HepG2 (cell line): Measurements from ENCODE around the gene CYBB. TPM values are rescaled to one million over a fixed set of nuclear protein-coding genes. Genes with fewer than 3 reads are reported as not detected.

Experiments used
- ATAC-seq: fragments of 200-7000 bp; cut with Tn5 transposase; 3 replicates; pipeline ENCODE4 v1.9.1; 2020; ENCODE audit warnings: mild to moderate bottlenecking, moderate library complexity
- BruUV-seq: library from RNA; stranded (reverse); fragments of 400-500 nt; replicated peaks from 2 replicates; lab custom pipeline; 2021; lab: Mats Ljungman, UMichigan
- CTCF ChIA-PET: fragments of 300-600 bp; formaldehyde crosslinking; extraction: SDS; loops from one replicate; lab custom pipeline; 2021; ENCODE audit warnings: low total read pairs, inconsistent platforms, low intra/inter-chr PET ratio; lab: Yijun Ruan, JAX
- POLR2A ChIA-PET: fragments of 350-600 bp; sonication (Branson Sonifier 250); formaldehyde crosslinking; loops from one replicate; lab custom pipeline; 2020; ENCODE audit warnings: antibody characterized with exemption, inconsistent platforms; lab: Yijun Ruan, JAX
- DNase-seq: peaks from one replicate; pipeline ENCODE4 v3.0.0-alpha.2; 2015; ENCODE audit warnings: low spot score
- FAIRE-seq: peaks from 3 replicates; lab custom pipeline; 2011; peaks lifted over from hg19 to GRCh38; lab: Jason Lieb, UNC
- H2AFZ ChIP-seq: one replicate; pipeline ENCODE4 v1.6.1; 2011; ENCODE audit warnings: low read length, inconsistent platforms
- H3K27ac ChIP-seq: fragments of 300-600 bp; 3 replicates; pipeline ENCODE4 v1.8.0; 2011; ENCODE audit warnings: mixed run types, mild to moderate bottlenecking, mixed read lengths, low read length, inconsistent platforms; ENCODE audit not compliant: insufficient read depth; ENCODE audit errors: extremely low read length
- H3K27me3 ChIP-seq, 2 experiments: fragments of 200-600 bp in 1 of 2; 2 replicates in 1 of 2; 3 replicates in 1 of 2; pipeline versions ENCODE4 v1.6.0 to v1.8.0; 2011; ENCODE audit warnings: low read length in 2 of 2, mild to moderate bottlenecking in 2 of 2, moderate library complexity in 2 of 2, inconsistent platforms in 1 of 2; ENCODE audit not compliant: insufficient read depth in 2 of 2, control insufficient read depth in 1 of 2
- H3K36me3 ChIP-seq, 2 experiments: fragments of 200-600 bp in 1 of 2; replicated peaks in 1 of 2; 2 replicates in 1 of 2; 3 replicates in 1 of 2; pipeline versions ENCODE4 v1.5.1 to v1.8.0; 2011; ENCODE audit warnings: low read length in 2 of 2, inconsistent platforms in 1 of 2; ENCODE audit not compliant: insufficient read depth in 2 of 2, control insufficient read depth in 1 of 2
- H3K4me1 ChIP-seq: 2 replicates; pipeline ENCODE4 v1.5.1; 2012; ENCODE audit warnings: low read length, inconsistent platforms; ENCODE audit not compliant: insufficient read depth
- H3K4me2 ChIP-seq: 2 replicates; pipeline ENCODE4 v1.6.0; 2011; ENCODE audit warnings: low read depth, low read length, inconsistent platforms
- H3K4me3 ChIP-seq, 3 experiments: fragments of 200-600 bp in 1 of 3; sonication (generic), shearing (Covaris generic) in 1 of 3; replicated peaks in 1 of 3; 2 replicates each; pipeline ENCODE4 v1.5.1; 2011 to 2016; ENCODE audit warnings: low read length in 3 of 3, inconsistent platforms in 2 of 3, low read depth in 2 of 3, mild to moderate bottlenecking in 2 of 3, control low read depth in 1 of 3, mixed read lengths in 1 of 3; ENCODE audit not compliant: insufficient read depth in 1 of 3
- H3K79me2 ChIP-seq: one replicate; pipeline ENCODE4 v1.6.1; 2011; ENCODE audit warnings: low read length, inconsistent platforms; ENCODE audit not compliant: insufficient read depth
- H3K9ac ChIP-seq: 2 replicates; pipeline ENCODE4 v1.6.0; 2011; ENCODE audit warnings: mild to moderate bottlenecking, low read depth, low read length, inconsistent platforms; ENCODE audit not compliant: insufficient read depth
- H3K9me3 ChIP-seq: 2 replicates; pipeline ENCODE4 v1.5.1; 2012; ENCODE audit warnings: mild to moderate bottlenecking, low read length
- H4K20me1 ChIP-seq: 2 replicates; pipeline ENCODE4 v1.6.0; 2011; ENCODE audit warnings: inconsistent platforms, mild to moderate bottlenecking, low read length, moderate library complexity; ENCODE audit not compliant: insufficient read depth
- CEBPB ChIP-seq: IDR thresholded peaks from 2 replicates; pipeline ENCODE4 v1.6.1; 2011; ENCODE audit warnings: low read depth, low read length, improper control_type of control experiment, borderline replicate concordance
- IRF1 ChIP-seq: sonication (generic); formaldehyde crosslinking; IDR thresholded peaks from 2 replicates; pipeline ENCODE4 v1.4.0; 2020; ENCODE audit warnings: low read depth, mild to moderate bottlenecking, missing genetic modification reagents
- PAWR ChIP-seq: sonication (generic); formaldehyde crosslinking; IDR thresholded peaks from 2 replicates; pipeline ENCODE4 v1.4.0; 2020; ENCODE audit warnings: missing genetic modification reagents, mild to moderate bottlenecking, borderline replicate concordance
- REL ChIP-seq: sonication (generic); formaldehyde crosslinking; conservative IDR thresholded peaks from 2 replicates; pipeline ENCODE4 v1.8.0; 2022; ENCODE audit warnings: mild to moderate bottlenecking, missing genetic modification reagents, moderate library complexity
- SP2 ChIP-seq: sonication (generic); formaldehyde crosslinking; IDR thresholded peaks from 2 replicates; pipeline ENCODE4 v1.5.1; 2020; ENCODE audit warnings: mild to moderate bottlenecking, missing genetic modification reagents
- SP4 ChIP-seq: sonication (generic); formaldehyde crosslinking; IDR thresholded peaks from 2 replicates; pipeline ENCODE4 v1.8.1; 2023; ENCODE audit warnings: mild to moderate bottlenecking, missing genetic modification reagents
- SUZ12 ChIP-seq: fragments of 150-350 bp; IDR thresholded peaks from 2 replicates; pipeline ENCODE4 v1.6.1; 2014; ENCODE audit warnings: low read depth, low read length
- ZBTB3 ChIP-seq: sonication (generic); formaldehyde crosslinking; IDR thresholded peaks from 2 replicates; pipeline ENCODE4 v1.4.0; 2020; ENCODE audit warnings: low read depth, mild to moderate bottlenecking, moderate library complexity, missing genetic modification reagents, borderline replicate concordance
- ZC3H4 ChIP-seq: sonication (generic); formaldehyde crosslinking; IDR thresholded peaks from 2 replicates; pipeline ENCODE4 v1.4.0; 2020; ENCODE audit warnings: missing genetic modification reagents, borderline replicate concordance
- ZFP36L2 ChIP-seq: sonication (generic); formaldehyde crosslinking; IDR thresholded peaks from 2 replicates; pipeline ENCODE4 v1.4.0; 2020; ENCODE audit warnings: missing genetic modification reagents
- ZNF232 ChIP-seq: sonication (generic); formaldehyde crosslinking; IDR thresholded peaks from 2 replicates; pipeline ENCODE4 v1.4.0; 2020; ENCODE audit warnings: missing genetic modification reagents, borderline replicate concordance
- ZNF24 ChIP-seq: fragments of 450-650 bp; IDR thresholded peaks from 2 replicates; pipeline ENCODE4 v1.6.1; 2017; ENCODE audit warnings: antibody characterized with exemption, mild to moderate bottlenecking
- ZNF580 ChIP-seq: IDR thresholded peaks from 2 replicates; pipeline ENCODE4 v1.6.1; 2016; ENCODE audit warnings: low read depth, borderline replicate concordance
- ZSCAN12 ChIP-seq: sonication (generic); formaldehyde crosslinking; IDR thresholded peaks from 2 replicates; pipeline ENCODE4 v1.9.0; 2021; ENCODE audit warnings: mild to moderate bottlenecking, missing genetic modification reagents
- WGBS: methylation state at CpG from one replicate; pipeline ENCODE4 v1.1.6; 2017; ENCODE audit warnings: low lambda C conversion rate; 5-methylcytosine and 5-hydroxymethylcytosine counted together
- in situ Hi-C: cut with HindIII; loops from 2 replicates; pipeline ENCODE4 v1.10.0; 2017; ENCODE audit warnings: low pct_unique_long_range_greater_than_20kb; ENCODE audit not compliant: extremely low pct_ligation_motif_present
- intact Hi-C: fragments of 100-400 bp; cut with micrococcal nuclease; formaldehyde crosslinking; loops from one replicate; pipeline ENCODE4 v1.10.0; 2022; ENCODE audit not compliant: unreplicated experiment
- polyA plus RNA-seq, 8 experiments: library from polyadenylated mRNA; depleted of rRNA in 3 of 8; stranded (reverse) in 7 of 8; unstranded in 1 of 8; fragments of >200 nt; fragmentation: Illumina TruSeq in 4 of 8; extraction: Trizol in 4 of 8; gene quantifications; 2 replicates each; pipeline versions ENCODE4 v1.2.1 to v1.2.3, GENCODE V29; 2011 to 2016; ENCODE audit warnings: low read depth in 4 of 8, missing spikeins in 1 of 8, mixed read lengths in 1 of 8; ENCODE audit not compliant: insufficient read depth in 1 of 8
- total RNA-seq, 5 experiments: library from RNA; depleted of rRNA; stranded (reverse); fragments of >200 nt; fragmentation: Illumina TruSeq; extraction: Trizol; gene quantifications; 2 replicates each; pipeline ENCODE4 v1.2.3, GENCODE V29; 2016; ENCODE audit warnings: low read depth in 1 of 5
- TF ChIP-seq, protein P1 (sequence below): sonication (generic); formaldehyde crosslinking; IDR thresholded peaks from 2 replicates; pipeline ENCODE4 v1.4.0; 2020; ENCODE audit warnings: missing genetic modification reagents
- TF ChIP-seq, protein P2 (sequence below): sonication (generic); formaldehyde crosslinking; IDR thresholded peaks from 2 replicates; pipeline ENCODE4 v1.9.0; 2021; ENCODE audit warnings: mild to moderate bottlenecking, missing genetic modification reagents

The CYBB gene
- total and polyA plus RNA-seq, 2 of the 13 experiments (the other 11 are each of a cell fraction or from before 2014, with no cell fraction given), result not detected

GRCh38 chrX:37847733-37848197 lies 67.9 kb downstream of the CYBB start (continued):
- TF ChIP-seq SP4 (CRISPR knock-in tag), result 0 out of 2 replicates have a peak, but pooled peaks have one; percentile 5
- no peak for TF ChIP-seq PAWR (CRISPR knock-in tag)
- TF ChIP-seq SUZ12, result no peak
- TF ChIP-seq, protein P1, sequence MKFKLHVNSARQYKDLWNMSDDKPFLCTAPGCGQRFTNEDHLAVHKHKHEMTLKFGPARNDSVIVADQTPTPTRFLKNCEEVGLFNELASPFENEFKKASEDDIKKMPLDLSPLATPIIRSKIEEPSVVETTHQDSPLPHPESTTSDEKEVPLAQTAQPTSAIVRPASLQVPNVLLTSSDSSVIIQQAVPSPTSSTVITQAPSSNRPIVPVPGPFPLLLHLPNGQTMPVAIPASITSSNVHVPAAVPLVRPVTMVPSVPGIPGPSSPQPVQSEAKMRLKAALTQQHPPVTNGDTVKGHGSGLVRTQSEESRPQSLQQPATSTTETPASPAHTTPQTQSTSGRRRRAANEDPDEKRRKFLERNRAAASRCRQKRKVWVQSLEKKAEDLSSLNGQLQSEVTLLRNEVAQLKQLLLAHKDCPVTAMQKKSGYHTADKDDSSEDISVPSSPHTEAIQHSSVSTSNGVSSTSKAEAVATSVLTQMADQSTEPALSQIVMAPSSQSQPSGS, result no peak
- no peak for TF ChIP-seq ZNF24
- no peak for TF ChIP-seq ZNF232 (CRISPR knock-in tag)

GRCh38 chrX:37854148-37854547 lies 74.3 kb downstream of the CYBB start:
- FAIRE-seq (no peak), ATAC-seq (no peak), DNase-seq (no peak)
- Histone ChIP-seq H3K27ac (no peak overlapping the region), H3K9me3 (no peaks in the 10 kb centered on the region), H3K79me2 (no peaks in the 10 kb centered on the region), H3K27me3 (no peaks in the 10 kb centered on the region), H3K9ac (no peak overlapping the region), H2AFZ (no peak overlapping the region), H3K36me3 (no peaks in the 10 kb centered on the region), H3K4me2 (no peak overlapping the region), H4K20me1 (no peaks in the 10 kb centered on the region), H3K4me1 (no peaks in the 10 kb centered on the region), H3K4me3 (no peak overlapping the region)
- intact Hi-C loops, result no loop called here
- ChIA-PET POLR2A (no interaction called here), CTCF (no interaction called here)
- in situ Hi-C loops, result no loop called here
- no TSS peak for BruUV-seq
- WGBS, result 36% methylated on average over 3 of the region's 3 CpGs
- TF ChIP-seq ZSCAN12 (CRISPR knock-in tag) (no peak), ZFP36L2 (no peak), REL (CRISPR knock-in tag) (no peak), ZNF580 (CRISPR knock-in tag) (no peak), IRF1 (CRISPR knock-in tag) (no peak), CEBPB (no peak), ZBTB3 (CRISPR knock-in tag) (no peak), ZC3H4 (CRISPR knock-in tag) (no peak), SP2 (no peak)
- TF ChIP-seq, protein P2, sequence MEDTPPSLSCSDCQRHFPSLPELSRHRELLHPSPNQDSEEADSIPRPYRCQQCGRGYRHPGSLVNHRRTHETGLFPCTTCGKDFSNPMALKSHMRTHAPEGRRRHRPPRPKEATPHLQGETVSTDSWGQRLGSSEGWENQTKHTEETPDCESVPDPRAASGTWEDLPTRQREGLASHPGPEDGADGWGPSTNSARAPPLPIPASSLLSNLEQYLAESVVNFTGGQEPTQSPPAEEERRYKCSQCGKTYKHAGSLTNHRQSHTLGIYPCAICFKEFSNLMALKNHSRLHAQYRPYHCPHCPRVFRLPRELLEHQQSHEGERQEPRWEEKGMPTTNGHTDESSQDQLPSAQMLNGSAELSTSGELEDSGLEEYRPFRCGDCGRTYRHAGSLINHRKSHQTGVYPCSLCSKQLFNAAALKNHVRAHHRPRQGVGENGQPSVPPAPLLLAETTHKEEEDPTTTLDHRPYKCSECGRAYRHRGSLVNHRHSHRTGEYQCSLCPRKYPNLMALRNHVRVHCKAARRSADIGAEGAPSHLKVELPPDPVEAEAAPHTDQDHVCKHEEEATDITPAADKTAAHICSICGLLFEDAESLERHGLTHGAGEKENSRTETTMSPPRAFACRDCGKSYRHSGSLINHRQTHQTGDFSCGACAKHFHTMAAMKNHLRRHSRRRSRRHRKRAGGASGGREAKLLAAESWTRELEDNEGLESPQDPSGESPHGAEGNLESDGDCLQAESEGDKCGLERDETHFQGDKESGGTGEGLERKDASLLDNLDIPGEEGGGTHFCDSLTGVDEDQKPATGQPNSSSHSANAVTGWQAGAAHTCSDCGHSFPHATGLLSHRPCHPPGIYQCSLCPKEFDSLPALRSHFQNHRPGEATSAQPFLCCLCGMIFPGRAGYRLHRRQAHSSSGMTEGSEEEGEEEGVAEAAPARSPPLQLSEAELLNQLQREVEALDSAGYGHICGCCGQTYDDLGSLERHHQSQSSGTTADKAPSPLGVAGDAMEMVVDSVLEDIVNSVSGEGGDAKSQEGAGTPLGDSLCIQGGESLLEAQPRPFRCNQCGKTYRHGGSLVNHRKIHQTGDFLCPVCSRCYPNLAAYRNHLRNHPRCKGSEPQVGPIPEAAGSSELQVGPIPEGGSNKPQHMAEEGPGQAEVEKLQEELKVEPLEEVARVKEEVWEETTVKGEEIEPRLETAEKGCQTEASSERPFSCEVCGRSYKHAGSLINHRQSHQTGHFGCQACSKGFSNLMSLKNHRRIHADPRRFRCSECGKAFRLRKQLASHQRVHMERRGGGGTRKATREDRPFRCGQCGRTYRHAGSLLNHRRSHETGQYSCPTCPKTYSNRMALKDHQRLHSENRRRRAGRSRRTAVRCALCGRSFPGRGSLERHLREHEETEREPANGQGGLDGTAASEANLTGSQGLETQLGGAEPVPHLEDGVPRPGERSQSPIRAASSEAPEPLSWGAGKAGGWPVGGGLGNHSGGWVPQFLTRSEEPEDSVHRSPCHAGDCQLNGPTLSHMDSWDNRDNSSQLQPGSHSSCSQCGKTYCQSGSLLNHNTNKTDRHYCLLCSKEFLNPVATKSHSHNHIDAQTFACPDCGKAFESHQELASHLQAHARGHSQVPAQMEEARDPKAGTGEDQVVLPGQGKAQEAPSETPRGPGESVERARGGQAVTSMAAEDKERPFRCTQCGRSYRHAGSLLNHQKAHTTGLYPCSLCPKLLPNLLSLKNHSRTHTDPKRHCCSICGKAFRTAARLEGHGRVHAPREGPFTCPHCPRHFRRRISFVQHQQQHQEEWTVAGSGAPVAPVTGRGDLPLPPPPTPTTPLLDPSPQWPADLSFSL (CRISPR knock-in tag), result no peak
